Dermis blood vessel endothelial cell (primary cell): Measurements from ENCODE around the gene ZNF831. TPM values are rescaled to one million over a fixed set of nuclear protein-coding genes. Genes with fewer than 3 reads are reported as not detected.

Source experiments
- DNase-seq: peaks from one replicate; pipeline ENCODE4 v3.0.0; 2010
- total RNA-seq: library from RNA; depleted of rRNA; stranded (reverse); fragments of >200 nt; gene quantifications from 2 replicates; pipeline ENCODE4 v1.2.3, GENCODE V29; 2014

The ZNF831 gene
- total RNA-seq, 1 donor from 2014 or later = under 0.01 TPM

DNA sequence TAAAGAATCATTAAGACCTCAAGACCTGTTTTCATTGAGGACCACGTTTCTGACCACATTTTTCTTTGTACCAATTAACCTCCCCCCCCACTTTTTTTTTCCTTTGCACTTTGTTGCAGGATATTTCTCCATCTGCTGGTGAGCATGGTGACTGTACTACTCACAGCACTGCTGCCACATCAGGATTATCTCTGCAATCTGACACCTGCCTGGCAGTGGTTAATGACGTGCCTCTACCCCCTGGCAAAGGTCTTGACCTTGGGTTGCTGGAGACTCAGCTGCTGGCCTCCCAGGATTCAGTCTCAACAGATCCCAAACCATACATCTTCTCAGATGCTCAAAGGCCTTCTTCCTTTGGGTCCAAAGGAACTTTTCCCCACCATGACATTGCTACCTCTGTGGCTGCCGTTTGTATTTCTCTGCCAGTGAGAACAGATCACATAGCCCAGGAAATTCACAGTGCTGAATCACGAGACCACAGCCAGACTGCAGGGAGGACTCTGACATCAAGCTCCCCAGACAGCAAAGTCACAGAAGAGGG lies 90.2 kb downstream of the ZNF831 start:
- DNase-seq = no peak

DNA sequence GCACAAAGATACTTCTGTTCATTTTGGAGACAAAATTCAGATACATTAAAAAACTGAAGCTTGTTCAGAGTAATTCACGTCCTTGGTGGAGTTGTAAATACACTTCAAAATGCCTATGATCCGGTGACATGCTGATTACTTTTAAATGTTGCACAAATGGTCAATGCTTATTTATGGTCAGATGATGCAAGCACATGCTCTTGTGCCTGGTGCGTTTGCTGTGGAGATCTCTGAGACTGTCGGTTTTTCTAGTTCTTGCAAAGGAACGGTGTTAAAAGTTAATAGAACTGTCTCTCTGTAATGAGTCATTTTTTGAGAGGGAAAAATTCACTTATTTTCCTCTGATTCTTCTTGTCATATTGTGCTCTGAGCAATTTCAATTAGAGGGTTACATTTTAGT lies 91.6 kb downstream of the ZNF831 start:
- DNase-seq = no peak

DNA sequence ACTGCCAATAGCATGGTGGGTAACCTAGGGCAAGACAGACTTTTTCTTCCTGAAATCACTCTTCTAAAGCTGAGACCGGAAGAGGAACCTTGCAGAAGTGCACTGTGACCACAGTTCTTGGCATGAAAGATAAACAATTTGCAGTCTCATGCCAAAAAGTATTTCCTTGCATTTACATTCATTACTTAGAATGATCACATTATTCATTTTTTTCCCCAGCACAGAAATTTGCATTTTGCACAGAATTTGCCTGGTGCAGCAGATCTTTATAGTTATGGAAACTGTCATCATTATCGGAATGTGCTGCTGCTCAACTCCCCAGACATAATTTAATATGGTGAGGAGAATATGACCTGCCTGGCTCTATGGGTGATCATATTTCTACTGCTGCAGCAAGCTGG lies 94.6 kb downstream of the ZNF831 start:
- DNase-seq = no peak

DNA sequence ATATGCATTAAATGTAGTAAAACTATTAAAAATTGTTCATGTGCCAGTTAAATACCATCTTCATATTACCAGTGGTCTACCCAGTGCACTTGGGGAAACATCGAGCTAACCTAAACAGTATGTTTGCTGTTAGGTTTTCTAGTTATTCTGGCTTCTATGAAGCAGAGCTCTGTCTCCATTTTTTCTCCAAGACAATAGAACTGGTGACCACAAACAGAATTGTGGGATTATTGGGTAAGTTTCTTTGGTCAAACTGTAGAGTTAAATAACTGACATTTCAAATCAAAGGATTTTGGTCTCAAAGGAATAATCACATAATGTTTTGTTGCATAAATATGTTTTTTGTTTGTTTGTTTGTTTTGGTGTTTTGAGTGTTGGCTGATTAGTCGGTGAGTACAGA lies 96.3 kb downstream of the ZNF831 start:
- no peak for DNase-seq

DNA sequence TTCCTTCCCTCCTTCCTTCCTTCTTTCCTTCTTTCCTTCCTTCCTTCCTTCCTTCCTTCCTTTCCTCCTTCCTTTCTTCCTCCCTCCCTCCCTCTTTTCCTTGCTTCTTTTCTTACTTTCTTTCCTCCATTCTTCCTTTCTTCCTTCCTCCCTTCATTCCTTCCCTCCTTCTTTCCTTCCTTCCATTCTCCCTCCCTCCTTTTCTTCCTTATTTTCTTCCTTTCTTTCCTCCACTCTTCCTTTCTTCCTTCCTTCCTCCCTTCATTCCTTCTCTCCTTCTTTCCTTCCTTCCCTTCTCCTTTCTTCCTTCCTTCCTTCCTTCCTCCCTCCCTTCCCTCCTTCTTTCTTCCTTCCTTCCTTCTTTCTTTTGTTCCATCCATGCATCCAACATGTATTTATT lies 101.7 kb downstream of the ZNF831 start:
- DNase-seq = no peak

DNA sequence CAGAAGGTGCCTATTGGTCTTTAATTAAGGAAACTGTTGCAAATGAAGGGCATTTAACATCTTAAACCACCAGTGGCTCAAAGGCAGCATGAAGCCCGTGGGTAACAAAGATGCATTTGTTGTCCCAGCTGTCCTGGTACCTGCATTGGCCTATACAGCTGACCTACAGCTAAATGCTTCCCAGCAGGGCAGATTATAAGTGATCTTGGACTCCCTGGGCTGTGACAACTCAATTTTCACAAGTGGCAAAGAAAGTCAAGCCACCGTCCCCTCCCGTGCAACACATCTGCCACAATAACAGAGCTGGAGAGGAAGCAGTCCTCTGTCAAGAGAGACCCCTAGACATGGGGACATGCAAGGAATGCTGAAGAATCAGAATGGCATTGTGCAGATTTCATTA lies 105.2 kb downstream of the ZNF831 start:
- no peak for DNase-seq

DNA sequence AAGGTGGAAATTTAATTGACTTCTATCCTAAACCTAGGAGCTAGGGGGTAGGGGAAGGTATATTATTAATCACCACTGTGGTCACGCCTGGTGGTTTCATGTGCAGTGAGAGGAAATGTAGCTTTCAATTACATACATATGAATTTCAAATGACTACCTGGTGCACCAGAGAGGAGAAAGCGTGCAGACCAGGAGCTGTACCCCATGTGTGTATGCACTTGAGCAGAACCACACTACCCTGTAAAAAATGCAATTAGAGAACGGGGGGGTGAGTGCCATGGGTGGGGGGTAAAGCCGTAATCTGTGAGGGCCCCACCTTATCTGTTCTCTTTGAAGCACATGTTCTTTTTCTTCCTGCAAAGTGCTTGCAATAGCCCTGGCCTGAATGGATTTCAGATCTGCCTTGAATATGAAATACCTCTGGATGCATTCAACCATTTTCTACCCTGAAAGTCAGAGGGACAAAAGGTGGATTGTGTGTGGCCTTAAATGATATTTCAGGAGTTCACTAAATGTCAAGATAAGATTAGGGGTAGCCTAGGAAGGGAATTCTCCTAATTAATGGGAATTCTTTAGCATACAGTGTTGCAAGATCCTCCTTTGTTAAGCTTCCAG lies 105.9 kb downstream of the ZNF831 start:
- DNase-seq = no peak

DNA sequence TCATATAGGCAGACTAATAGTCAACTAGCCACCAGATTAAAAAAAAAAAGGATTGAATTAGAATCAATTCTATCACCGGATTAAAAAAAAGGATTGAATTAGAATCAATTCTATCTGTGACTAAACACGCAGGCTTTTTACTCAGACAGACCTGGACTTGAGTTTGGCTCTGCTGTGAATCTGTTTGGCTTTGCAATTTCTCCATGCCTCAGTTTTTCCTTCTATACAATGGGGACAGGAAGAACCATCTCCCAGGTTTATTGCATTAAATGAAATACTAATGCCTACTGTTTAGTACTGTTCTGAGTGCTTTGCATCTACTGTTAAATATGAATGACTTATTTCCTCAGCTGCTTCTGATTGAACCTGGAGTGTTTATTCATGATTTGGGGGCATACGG lies 106.8 kb downstream of the ZNF831 start:
- no peak for DNase-seq

DNA sequence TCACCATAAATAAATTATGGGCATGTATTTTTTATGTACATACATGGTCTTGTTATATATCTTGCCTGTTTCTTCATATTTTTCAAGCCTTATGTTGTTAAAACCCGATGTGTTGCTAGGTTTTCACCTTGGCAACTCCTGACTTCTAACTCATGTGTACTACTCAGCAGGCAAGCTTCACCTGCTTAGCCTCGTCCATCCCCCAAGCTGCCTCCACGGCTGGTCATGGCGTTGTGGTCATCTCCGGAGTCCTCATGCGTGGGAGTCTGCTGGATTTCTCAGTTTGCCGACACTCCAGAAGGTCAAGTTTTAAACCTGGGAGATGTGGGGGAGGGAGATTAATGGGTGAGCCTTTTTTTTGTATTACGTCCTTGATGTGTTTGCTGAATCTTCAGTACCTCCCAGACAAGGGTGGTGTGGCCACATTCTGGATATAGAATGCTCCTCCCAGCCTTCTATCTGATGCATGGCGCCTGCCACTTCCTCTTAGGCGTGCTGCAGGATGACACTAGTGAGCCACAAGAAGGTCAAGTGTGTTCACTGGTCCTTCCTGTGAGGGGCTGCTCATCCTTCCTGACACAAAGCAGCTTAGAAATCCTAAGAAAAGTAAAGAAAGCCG lies 110.2 kb downstream of the ZNF831 start:
- no peak for DNase-seq

DNA sequence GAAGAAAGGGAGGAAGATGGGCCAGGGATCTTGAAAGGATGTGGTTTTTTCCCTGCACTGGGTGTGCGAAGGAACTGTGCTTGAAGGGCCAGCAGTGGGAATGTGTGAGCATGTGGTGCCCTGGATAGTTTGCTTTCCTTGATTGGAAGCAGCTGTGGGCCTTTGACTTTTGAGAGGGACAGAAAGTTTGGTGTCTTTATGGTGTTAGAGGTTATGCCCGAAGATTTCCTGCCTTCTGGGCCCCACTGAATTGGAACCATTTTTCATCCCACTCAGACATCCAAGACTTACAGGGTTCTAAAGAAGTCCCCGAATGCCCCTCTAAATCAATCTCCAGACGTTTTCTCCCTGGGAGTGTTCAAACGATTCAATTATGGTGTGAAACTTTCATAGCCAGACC lies 113.3 kb downstream of the ZNF831 start:
- DNase-seq = no peak

DNA sequence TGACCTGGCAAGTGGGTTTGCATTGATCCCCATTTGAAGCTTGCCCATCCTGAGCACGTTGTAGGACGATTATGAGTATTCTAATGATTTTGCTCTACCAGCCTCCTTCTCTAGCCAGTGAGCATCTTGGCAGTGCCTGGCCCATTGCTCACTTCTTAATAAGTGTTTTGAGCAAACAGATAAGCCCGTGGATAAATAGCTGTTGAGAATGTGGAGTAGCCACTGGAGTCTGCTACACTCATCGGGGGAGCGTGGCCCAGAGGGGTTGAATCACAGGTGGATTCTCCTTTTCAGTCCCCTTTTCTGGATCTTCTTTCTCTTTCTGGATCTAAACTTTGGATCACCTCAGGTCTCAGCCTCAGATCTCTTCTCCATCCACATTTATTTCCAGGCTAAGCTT lies 120.8 kb downstream of the ZNF831 start:
- DNase-seq = no peak

DNA sequence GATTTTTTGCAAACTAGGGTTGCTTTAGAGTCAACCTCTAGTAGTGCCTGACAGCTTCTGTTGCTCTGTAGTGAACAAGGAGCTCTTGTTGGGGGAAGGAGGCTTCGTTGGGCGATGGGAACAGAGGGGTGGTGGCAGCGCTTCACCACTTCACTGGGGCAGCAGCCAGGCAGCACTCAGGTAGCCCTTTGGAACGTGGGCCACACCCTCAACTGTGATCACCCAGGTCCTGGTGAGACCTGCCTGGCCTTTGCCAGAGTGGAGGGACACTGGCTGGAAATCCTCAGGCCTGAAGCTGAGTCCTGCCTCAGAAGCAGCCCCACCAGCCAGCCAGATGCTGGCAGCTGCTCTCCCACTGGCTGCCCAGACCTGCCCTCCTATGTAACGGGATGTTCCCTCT lies 126.4 kb downstream of the ZNF831 start:
- no peak for DNase-seq

DNA sequence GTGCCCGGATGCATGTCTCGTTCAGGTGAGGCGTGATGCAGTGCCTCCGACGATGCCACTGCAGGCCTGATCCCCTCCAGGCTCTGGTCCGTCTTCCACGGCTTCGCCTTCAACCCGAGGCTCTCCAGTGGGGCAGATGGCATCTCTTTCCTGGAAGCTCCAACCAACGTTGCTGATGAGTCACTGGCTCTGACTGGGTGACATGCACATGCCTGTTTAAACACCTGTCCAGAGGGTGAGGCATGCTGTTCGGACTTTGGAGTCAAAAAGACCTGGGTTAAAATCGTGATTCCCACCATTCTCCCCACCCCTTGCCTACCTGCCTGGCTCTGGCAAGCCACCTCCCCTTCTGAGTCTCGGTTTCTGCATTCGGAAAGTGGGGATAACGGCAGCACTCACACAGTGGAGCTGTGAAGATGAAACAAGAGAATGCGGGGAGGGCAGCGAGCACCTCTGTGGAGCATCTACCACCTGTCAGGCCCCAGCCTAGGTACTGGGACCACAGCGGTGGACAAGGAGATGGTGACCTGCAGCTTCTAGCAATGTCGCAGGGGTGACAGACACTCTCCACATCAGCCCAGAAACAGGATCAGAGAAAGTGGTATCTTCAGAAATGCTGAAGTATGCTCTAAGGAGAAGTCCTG lies 128.2 kb downstream of the ZNF831 start:
- DNase-seq = no peak

DNA sequence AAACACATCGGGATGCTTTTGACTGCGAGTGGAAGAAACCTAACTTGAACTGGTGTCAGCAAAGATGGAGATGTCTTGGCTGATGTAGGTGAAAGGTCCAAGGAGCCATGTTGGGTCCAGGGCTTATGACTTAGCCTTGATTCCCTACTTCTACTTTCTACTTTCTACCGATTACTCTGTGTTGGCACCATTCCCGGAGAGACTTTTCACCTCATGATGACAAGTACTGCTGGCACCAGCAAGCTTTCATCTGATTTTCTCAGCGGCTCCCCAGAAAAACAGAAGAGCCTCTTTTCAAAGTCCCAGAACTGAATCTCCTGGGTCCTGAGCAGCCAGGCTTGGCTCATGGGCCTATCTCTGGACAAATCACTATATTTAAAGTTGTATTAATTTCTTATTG lies 131.9 kb downstream of the ZNF831 start:
- no peak for DNase-seq

DNA sequence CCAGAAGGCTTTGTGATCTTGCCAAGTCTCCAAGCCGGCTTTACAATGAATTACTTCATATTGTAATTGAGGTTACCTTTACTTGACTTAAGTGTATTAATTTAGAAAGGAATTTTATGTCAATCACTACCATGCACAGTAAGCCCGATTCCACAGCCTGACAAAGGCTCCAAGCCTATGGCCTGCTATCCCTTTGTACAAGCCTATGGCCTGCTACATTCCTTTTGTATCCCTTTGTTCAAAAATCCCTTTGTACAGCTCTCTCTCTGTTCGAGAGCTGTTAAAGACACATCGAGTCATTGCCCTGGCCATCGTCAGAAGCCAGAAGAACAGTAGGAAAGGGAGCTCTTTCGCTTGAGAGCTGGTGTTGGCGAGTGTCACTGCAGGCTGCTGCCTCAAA lies 134.1 kb downstream of the ZNF831 start:
- DNase-seq = no peak

DNA sequence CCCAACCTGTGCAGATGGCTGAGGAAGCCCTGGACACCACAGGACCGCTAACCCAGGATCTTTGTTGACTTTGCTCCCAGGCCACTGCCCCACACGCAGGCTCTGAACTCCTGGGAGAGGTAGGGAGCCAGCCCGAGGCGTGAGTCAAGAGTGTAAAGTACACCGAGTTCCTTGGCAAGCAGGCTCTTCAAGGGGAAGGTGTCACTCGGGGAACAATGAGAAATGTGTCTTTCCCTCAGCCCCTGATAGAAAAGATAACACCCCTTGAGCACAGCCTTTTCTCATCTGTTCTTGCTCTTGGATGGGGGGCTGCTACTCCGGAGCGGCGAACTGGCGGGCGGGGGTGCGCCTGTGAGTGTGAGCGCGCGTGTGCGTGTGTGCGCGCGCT lies 136.3 kb downstream of the ZNF831 start:
- DNase-seq = no peak

DNA sequence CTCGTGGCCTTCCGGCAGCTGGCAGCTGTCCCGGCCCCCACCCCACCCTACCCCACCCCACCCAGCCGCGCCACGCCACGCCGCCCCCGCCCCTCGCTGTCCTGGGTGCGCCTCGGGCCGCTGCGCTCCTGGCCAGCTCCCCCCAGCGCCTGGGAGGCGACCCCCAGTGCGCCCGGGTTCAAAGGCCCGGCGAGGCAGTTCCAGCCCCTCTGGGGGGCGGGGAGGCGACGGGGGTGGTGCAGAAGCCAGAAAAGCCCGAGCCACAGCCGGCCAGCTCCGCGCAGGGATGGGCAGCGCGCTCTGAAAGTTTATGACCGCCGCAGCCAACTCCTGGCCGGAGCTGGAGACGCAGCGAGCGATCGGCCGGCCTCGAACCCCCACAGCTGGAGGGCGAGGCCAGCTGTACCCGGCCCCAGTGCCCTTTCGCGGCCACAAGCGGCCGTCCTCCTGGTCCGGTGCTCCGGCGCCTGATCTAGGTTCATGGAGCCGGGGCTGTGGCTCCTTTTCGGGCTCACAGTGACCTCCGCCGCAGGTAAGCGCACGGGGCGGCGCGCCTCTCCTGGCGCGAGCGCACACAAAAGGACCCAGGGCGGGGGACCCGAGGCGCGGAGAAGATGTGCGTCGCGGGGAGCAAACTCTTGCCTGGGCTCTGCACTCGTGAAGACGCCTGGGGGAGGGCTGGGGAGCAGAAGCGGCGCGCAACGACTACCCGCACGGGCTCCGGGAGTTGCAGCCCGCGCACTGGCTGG lies 136.9 kb downstream of the ZNF831 start, which contains the start of gene EDN3:
Gene EDN3 (plus strand): TSS at position 279 of the 749 bp plus-strand sequence. CDS start 202 bp downstream, at position 481.
- no peak for DNase-seq

DNA sequence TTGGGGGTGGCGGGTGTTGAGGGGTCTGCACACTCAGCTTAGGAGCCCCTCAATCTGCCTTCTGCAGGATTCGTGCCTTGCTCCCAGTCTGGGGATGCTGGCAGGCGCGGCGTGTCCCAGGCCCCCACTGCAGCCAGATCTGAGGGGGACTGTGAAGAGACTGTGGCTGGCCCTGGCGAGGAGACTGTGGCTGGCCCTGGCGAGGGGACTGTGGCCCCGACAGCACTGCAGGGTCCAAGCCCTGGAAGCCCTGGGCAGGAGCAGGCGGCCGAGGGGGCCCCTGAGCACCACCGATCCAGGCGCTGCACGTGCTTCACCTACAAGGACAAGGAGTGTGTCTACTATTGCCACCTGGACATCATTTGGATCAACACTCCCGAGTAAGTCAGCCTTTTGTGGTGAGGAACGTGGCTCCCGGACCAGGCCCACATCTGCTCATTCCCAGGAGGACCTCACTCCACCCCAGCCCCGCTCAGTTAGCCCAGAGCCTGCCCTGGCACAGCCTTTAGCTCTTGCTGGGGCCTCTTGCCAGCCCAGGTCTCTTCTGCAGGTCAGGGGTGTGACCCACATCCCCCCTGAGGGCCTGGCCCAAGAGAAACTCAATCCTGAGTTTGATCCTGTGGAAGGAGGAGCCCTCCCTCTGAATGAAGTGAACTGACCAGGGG lies 137.9 kb downstream of the ZNF831 start:
- DNase-seq = no peak

DNA sequence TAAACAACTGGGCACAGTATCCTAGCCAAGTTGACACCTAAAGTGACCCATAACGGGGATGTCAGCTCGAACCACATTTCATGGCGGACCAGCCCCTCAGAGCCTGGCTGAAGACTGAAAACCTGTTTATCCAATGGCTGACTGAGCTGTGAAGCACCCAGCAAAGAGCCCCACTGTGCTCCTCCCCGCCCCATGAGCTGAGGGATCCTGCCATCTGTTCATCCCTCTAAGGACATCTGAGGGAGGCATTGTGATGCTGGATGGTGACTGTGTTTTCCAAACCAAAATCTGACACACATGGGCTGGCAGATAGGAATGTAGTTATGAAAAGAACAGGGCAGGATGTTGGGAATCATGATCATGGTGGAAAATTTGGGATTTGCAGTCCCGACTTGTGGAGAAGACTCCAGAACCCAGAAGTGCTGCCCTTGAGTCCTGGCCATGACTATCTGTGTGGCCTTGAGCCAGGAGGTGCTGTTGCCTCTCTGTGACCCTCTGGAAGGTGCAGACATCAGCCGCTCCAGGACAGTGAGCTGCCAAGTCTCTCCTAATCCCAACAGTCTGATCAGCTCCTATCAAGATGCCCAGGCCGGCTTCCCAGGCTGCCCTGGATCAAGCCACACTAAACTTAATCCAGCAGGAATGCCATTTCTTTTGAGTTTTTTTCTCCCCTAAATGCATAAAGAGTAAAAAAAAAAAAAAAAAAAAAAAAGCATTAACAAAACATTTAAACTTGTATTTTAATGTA lies 142.5 kb downstream of the ZNF831 start:
- no peak for DNase-seq

DNA sequence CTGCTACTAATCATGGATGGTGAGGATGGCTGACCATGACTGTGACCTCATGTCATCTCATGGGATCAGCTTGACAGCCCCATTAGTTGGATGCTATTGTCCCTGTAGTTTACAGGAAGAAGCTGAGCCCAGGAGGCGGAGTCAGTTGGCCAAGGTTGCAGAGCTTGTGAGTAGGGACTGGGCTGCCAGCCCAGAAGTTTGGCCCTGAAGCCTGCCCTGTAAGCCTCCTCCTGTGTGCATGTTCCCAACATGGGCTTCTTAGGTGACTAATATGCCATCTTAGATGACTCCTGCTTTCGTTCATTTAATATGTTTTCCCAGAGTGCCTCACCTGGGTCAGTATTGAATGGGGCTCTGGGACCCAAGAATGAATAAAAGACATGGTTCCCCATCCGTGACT lies 143.6 kb downstream of the ZNF831 start:
- DNase-seq = no peak
